Measurements from ENCODE around the gene COL6A3. TPM values are rescaled to one million over a fixed set of nuclear protein-coding genes. Genes with fewer than 3 reads are reported as not detected.

COL6A3 gene
- total and polyA plus RNA-seq, 9 of the 15 experiments (the other 6 are each of a cell fraction or from before 2014, with no cell fraction given): 0.07 to 4.1 (median 1.5) TPM

- H3K79me2 ChIP-seq (ENCODE audit: control insufficient read depth, insufficient read depth, low read length): no peaks in the 10 kb centered on the region
- in situ Hi-C loops (cut with MboI) (no loop called here), intact Hi-C loops (cut with micrococcal nuclease) (no loop called here)
- POLR2A ChIA-PET: no interaction called here
- DNase-seq (ENCODE audit: extremely low read depth in 1 of 4, low spot score in 3 of 4): no peak
- H4K20me1 ChIP-seq (replicated peaks; ENCODE audit: control insufficient read depth, insufficient read depth, low read length): no peaks in the 10 kb centered on the region
- peaks cover 0 to 7% of the 10 kb centered on the region in 2 experiments; a peak in 2 of 5 replicates for H3K27me3 ChIP-seq (ENCODE audit: control insufficient read depth in 2 of 2, insufficient read depth in 2 of 2, low read length in 2 of 2)
- no TSS peak for BruUV-seq (replicated peaks)
- H3K4me3 ChIP-seq: no peak overlapping the region
- H3K9me1 ChIP-seq (ENCODE audit: control insufficient read depth, insufficient read depth, low read length): no peaks in the 10 kb centered on the region
- ATAC-seq: no peak
- WGBS (ENCODE audit: insufficient coverage, low coverage, missing lambda C conversion rate): 3% methylated on average over 3 of the region's 3 CpGs
- FAIRE-seq: no peak
- no peaks in the 10 kb centered on the region for H3K4me1 ChIP-seq (replicated peaks in 1 of 2; ENCODE audit: control insufficient read depth in 2 of 2, insufficient read depth in 2 of 2, low read length in 2 of 2)
- H2AFZ ChIP-seq (ENCODE audit: low read depth, low read length): no peak overlapping the region
- CTCF ChIA-PET (ENCODE audit: low intra/inter-chr PET ratio): no interaction called here
- no peaks in the 10 kb centered on the region for H3K36me3 ChIP-seq (ENCODE audit: control insufficient read depth, insufficient read depth, low read length)
- no peak overlapping the region for H3K27ac ChIP-seq (ENCODE audit: extremely low read depth, low read depth, low read length)
- H3K4me2 ChIP-seq (ENCODE audit: insufficient read depth, low read length): no peak overlapping the region
- no peaks in the 10 kb centered on the region for H3K9me3 ChIP-seq (replicated peaks; ENCODE audit: control insufficient read depth, insufficient read depth, low read depth, low read length)
- no peak overlapping the region for H3K9ac ChIP-seq (ENCODE audit: insufficient read depth in 1 of 2, low read depth in 2 of 2, low read length in 2 of 2)
- no peak for TF ChIP-seq ZNF551 (CRISPR knock-in tag; IDR thresholded peaks at IDR 0.05)
- no peak for TF ChIP-seq ATF3 (IDR thresholded peaks at IDR 0.05)
- no peak for TF ChIP-seq ATF3 (CRISPR knock-in tag; conservative IDR thresholded peaks at IDR 0.05)
- TF ChIP-seq ZNF699 (CRISPR knock-in tag; IDR thresholded peaks at IDR 0.05; ENCODE audit: insufficient replicate concordance): no peak
- no peak for TF ChIP-seq ZFPM2 (CRISPR knock-in tag; IDR thresholded peaks at IDR 0.05)
- no peak for TF ChIP-seq E2F1 (CRISPR knock-in tag; IDR thresholded peaks at IDR 0.05)
- no peak for TF ChIP-seq PML (IDR thresholded peaks at IDR 0.05; ENCODE audit: low read length)
- no peak for TF ChIP-seq U2AF2 (optimal IDR thresholded peaks at IDR 0.05; ENCODE audit: low read depth, low read length)
- TF ChIP-seq ZNF232 (CRISPR knock-in tag; IDR thresholded peaks at IDR 0.05): no peak
- no peak for TF ChIP-seq TEAD1 (CRISPR knock-in tag; IDR thresholded peaks at IDR 0.05)
- TF ChIP-seq CSDE1 (IDR thresholded peaks at IDR 0.05): no peak
- no peak for TF ChIP-seq GABPB2 (CRISPR knock-in tag; conservative IDR thresholded peaks at IDR 0.05)
- TF ChIP-seq JUND (IDR thresholded peaks at IDR 0.05; ENCODE audit: borderline replicate concordance, low read depth, low read length): no peak
- TF ChIP-seq JUND (tag; IDR thresholded peaks at IDR 0.05; ENCODE audit: borderline replicate concordance, low read depth, low read length): no peak
- no peak for TF ChIP-seq ZBTB17 (CRISPR knock-in tag; IDR thresholded peaks at IDR 0.05)
- no peak for TF ChIP-seq E4F1 (CRISPR knock-in tag; IDR thresholded peaks at IDR 0.05; ENCODE audit: borderline replicate concordance)
- no peak for TF ChIP-seq ELF1 (tag; IDR thresholded peaks at IDR 0.05)
- no peak for TF ChIP-seq HNRNPLL (IDR thresholded peaks at IDR 0.05; ENCODE audit: low read depth, low read length, poor library complexity, severe bottlenecking)
These were observed 24.1 kb downstream of the COL6A3 start for GRCh38 chr2:237389831-237390230.

Measured in K562 (cell line).